ENCODE measurements around the gene HBG2.

- TF ChIP-seq CTCF (conservative IDR thresholded peaks at IDR 0.05; ENCODE audit: low read length) (no peak), EZH2phosphoT487 (IDR thresholded peaks at IDR 0.05; ENCODE audit: borderline replicate concordance) (no peak)
These were observed 28.5 kb upstream of the HBG2 start for GRCh38 chr11:5283086-5283485.

Data from Loucy (cell line).